GM19463 (cell line): Measurements from ENCODE around the gene MAPK11.

ENCODE experiments used
- ATAC-seq: cut with Tn5 transposase; IDR thresholded peaks from one replicate; pipeline ENCODE4 v1.9.1; 2021; ENCODE audit warnings: mild to moderate bottlenecking, moderate library complexity; ENCODE audit not compliant: unreplicated experiment

The MAPK11 gene

DNA sequence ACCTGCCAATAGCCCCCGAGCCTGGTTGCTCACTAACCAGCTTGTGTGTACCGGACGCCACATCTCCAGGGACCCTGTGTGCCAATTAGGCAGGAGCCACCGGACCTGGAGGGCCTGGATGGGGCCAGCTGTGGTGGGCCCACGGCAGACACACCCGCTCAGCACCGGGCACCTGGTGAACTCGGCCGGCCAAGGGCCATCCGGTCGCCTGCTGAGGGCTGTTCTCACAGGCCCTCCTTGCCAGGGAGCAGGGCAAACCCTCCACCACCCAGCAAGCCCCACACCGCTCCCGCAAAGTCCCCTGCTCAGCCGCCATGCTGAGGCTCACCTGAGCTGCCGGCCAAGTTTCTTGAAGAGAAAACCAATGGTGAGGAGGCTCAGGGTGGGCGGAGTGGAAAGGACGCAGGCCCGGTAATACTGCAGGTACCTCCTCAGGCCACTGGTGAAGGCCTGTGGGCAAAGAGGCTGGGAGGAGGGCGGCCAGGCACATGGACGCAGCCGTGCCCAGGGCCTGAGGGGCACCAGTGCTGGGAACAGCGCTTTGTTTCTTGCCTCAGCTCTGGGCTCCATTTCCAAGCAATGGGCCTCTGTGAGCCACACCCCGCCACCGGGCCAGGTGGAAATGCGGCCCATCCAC is 42.5 kb downstream of the MAPK11 start:
- no peak for ATAC-seq

DNA sequence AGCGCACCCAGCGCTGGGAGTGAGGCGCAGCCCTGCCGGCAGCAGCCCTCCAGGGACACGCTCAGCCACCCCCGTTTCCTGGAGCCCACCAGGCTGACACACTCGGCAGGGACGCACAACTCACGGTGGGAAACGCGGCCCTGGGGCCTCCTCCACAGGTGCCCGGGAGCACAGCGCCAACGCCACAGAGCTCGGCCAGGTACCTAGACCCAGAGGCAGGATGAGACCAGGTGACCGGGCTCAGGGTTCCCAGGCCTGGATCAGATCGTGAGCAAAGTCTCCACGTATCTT is 43.4 kb downstream of the MAPK11 start:
- ATAC-seq = no peak

GRCh38 chr22:50226063-50226874 is 43.9 kb downstream of the MAPK11 start:
- no peak for ATAC-seq

DNA sequence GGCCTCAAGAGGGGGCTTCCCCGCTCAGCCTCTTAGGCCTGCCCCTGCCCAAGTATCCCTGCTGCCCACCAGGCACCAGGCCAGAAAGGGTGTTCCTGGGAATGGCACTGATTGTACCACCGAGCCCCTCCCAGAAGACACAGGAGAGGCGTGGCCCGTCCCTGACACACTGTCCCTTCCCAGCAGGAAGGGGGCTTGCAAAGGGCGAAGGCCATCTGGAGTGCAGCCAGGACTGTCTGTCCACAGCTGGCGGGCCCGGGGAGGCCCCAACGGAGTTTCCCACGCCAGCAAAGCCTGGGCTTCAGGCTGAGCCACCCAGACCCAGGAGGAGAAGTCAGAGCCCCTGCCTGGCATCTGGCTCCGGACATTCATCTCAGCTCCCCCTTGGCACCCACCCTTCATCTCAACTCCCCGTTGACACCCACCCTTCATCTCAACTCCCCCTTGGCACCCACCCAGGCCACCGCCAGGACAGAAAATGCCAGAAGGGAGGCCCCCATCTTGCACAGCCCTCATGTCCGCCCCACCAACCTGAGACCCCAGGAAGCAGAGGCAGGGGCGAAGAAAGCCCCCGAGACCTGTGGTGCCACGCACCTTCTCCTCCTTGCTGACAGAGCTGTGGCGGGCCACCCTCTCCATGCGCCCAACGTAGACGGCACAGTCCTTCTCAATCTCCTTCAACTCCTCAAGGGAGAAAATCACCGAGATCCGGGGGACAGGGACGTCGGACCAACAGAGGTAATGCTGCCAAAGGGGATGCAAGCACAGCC is 44.8 kb downstream of the MAPK11 start:
- ATAC-seq = no peak

GRCh38 chr22:50224071-50224470 is 46.1 kb downstream of the MAPK11 start:
- no peak for ATAC-seq

GRCh38 chr22:50222508-50222907 is 47.7 kb downstream of the MAPK11 start:
- ATAC-seq = no peak

GRCh38 chr22:50221410-50222300 is 48.5 kb downstream of the MAPK11 start:
- ATAC-seq = no peak

DNA sequence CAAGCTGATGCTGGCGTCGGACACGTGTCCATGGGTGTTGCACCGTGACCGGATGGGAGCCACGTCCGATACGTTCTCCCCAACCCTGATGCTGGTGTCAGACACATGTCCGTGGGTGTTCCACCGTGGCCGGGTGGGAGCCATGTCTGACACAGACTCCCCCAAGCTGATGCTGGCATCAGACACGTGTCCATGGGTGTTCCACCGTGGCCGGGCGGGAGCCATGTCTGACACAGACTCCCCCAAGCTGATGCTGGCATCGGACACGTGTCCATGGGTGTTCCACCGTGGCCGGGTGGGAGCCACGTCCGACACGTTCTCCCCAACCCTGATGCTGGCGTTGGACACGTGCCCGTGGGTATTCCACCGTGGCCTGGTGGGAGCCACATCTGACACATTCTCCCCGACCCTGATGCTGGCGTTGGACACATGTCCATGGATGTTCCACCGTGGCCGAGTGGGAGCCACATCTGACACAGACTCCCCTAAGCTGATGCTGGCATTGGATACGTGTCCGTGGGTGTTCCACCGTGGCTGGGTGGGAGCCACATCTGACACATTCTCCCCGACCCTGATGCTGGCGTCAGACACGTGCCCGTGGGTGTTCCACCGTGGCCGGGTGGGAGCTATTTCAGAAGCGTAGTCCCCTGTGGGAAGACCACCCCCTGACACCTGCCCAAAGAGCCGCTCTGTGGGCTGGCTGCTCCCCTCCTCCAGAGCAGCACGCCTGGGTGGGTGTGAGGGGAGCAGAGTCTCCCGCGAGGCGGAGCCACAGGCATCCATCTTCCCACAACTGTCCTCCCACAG is 49.4 kb downstream of the MAPK11 start:
- ATAC-seq = no peak

GRCh38 chr22:50219800-50220602 is 50.2 kb downstream of the MAPK11 start:
- ATAC-seq = no peak

DNA sequence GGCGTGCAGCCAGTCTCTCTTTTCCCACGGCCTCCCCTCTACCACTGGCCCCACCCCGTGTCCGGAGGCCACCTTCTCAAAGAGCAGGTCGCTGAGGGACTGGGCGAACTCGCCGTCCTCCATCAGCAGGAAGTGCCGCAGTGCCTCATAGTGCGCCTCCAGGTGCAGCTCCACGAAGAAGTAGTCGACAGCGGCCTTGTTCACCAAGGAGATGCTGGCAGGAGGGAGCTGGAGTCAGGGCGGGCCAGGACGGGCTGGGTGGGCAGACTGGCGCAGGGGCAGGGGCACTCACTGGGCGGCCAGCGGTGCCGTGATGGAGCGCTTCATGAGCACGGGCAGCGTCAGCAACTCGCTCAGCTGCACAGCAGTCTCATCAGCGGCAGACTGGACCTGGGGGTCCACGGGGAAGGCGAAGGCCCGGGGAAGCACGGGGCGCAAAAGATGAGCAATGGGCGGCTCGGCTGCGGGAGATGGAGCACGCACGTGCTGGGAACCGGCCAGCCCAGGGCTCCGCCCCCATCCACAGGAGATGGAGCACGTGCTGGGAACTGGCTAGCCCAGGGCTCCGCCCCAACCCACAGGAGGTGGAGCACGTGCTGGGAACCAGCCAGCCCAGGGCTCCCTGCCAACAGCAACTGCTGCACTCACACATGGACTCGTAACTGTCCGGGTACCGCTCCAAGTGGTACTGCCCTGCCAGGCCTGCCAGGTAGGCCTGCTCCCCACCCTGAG is 51.0 kb downstream of the MAPK11 start:
- ATAC-seq = no peak

GRCh38 chr22:50218153-50218995 is 51.8 kb downstream of the MAPK11 start:
- ATAC-seq = no peak

GRCh38 chr22:50217543-50218152 is 52.5 kb downstream of the MAPK11 start:
- no peak for ATAC-seq

- no peak for ATAC-seq
These were observed 53.3 kb downstream of the MAPK11 start for GRCh38 chr22:50216684-50217520.

DNA sequence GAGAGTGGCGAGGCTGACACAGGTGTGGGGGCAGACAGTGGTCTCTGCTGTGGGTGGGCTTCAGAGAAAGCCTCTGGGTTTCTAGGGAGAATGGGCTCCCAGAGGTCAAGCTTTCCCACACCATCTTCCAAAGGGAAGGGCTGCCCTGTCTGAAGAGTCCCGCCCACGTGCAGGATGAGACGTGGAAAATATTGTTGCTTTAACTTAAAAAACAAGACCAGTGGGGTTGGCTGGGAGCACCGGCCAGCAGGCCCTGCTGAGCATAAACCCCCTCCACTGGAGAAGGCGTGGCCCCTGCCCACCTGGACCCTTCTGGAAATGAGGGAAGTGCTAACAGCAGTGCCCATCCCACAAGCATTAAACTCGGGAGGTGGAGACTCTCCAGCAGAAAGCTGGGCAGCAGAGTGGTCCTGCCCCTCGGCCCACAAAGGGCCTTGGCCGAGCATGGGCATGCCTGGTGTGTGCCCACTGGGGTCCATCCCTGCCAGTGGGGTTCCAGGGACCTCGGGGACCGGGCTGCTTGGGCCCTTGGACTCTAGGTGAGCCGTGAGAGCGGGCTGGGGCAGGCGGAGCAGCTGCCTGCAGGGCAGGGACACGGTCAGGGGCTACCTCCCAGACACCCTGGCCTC is 54.0 kb downstream of the MAPK11 start:
- no peak for ATAC-seq

DNA sequence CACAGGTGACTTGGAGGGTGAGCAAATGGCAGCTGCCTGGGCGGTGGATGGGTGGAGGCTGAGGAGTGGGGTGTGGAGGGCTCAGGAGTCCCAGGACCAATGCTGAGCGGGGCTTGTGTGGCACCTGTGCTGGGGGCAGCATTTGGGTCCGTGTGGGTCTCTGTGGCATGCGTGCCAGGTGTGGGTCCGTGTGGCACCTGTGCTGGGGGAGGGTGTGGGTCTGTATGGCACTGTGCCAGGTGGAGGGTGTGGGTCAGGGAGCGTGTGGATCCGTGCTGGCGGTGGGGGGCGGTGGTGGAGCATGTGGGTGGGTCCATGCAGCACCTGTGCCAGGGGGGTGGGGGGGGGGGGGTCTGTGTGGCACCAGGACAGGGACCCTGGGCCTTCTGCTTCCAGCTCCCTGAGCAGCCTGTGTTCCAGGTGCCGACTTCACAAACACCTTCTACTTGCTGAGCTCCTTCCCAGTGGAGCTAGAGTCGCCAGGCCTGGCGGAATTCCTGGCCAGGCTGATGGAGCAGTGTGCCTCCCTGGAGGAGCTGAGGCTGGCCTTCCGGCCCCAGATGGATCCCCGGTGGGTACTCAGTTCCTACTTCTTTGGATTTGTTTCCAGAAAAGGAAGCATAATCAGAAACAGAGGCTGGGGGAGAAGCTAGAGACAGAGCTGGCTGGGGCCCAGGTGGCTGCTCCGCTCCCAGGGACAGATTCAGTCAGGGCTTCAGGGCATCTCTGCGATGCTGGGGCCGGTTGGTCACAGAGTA is 54.7 kb downstream of the MAPK11 start:
- no peak for ATAC-seq
